Astrocyte (in vitro differentiated cells and primary cell): ENCODE data around the gene CYP2A7.
"Not testable (repeated sequence)": the region's sequence is repeated elsewhere in the genome, so short reads cannot be mapped to it uniquely, and the experiment has no call there.

Source experiments
- EZH2 ChIP-seq: IDR thresholded peaks from 2 replicates; pipeline ENCODE4 v1.6.1; 2012; ENCODE audit warnings: mild to moderate bottlenecking, low read length, inconsistent platforms; ENCODE audit not compliant: insufficient read depth
- TF ChIP-seq, protein P1 (sequence below): IDR thresholded peaks from 2 replicates; pipeline ENCODE4 v1.5.1; 2011; ENCODE audit warnings: low read depth, mild to moderate bottlenecking, inconsistent platforms, low read length, moderate library complexity; ENCODE audit not compliant: insufficient read depth

DNA sequence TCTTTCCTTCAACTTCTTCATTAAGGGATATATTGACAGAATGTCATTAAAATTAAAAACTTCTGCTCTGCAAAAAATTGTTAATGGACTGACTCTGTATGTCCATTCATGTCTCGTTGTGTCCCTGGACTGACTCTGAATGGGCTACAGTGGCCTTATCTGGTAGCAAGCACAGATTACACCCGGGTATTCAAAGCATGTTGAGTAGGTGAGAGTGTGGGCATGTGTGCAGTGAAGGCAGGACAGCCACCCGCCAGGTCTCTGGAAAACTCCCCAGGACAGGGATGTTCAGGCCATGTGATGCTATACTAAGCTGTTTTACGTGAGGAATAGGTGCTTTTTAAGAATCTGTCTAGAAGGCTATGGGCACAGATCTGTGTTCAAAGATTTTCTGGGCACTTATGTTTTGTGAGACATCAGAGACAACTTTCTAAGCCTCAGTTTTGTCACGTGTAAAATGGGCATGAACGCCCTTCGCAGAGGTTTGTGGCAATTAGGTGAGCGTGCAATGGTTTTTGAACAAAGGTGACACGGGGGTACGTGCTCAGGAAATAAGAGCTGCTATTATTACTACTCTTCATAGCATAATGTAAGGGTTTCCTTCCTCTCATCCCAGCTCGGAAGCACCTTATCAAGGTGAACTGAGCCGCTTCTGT lies 38.9 kb downstream of the CYP2A7 start:
- TF ChIP-seq, protein P1, sequence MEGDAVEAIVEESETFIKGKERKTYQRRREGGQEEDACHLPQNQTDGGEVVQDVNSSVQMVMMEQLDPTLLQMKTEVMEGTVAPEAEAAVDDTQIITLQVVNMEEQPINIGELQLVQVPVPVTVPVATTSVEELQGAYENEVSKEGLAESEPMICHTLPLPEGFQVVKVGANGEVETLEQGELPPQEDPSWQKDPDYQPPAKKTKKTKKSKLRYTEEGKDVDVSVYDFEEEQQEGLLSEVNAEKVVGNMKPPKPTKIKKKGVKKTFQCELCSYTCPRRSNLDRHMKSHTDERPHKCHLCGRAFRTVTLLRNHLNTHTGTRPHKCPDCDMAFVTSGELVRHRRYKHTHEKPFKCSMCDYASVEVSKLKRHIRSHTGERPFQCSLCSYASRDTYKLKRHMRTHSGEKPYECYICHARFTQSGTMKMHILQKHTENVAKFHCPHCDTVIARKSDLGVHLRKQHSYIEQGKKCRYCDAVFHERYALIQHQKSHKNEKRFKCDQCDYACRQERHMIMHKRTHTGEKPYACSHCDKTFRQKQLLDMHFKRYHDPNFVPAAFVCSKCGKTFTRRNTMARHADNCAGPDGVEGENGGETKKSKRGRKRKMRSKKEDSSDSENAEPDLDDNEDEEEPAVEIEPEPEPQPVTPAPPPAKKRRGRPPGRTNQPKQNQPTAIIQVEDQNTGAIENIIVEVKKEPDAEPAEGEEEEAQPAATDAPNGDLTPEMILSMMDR, result not testable (repeated sequence)
- not testable (repeated sequence) for TF ChIP-seq EZH2
